Fibroblast of pulmonary artery (primary cell): ENCODE measurements around the gene TECR.
A peak's percentile ranks its signal among the peaks of the same experiment; 100 is the strongest.
"Not testable (repeated sequence)": the region's sequence is repeated elsewhere in the genome, so short reads cannot be mapped to it uniquely, and the experiment has no call there.

Experiments used
- DNase-seq: peaks from one replicate; pipeline ENCODE4 v3.0.0-alpha.2; 2010; ENCODE audit warnings: low read depth
- H3K4me3 ChIP-seq: replicated peaks from 2 replicates; pipeline ENCODE4 v1.5.1; 2011; ENCODE audit warnings: low read depth, mild to moderate bottlenecking, control low read depth, low read length, moderate library complexity
- TF ChIP-seq, protein P1 (sequence below): IDR thresholded peaks from 2 replicates; pipeline ENCODE4 v1.5.1; 2011; ENCODE audit warnings: mild to moderate bottlenecking, control low read depth, low read length, inconsistent platforms; ENCODE audit errors: missing control alignments

The TECR gene

DNA sequence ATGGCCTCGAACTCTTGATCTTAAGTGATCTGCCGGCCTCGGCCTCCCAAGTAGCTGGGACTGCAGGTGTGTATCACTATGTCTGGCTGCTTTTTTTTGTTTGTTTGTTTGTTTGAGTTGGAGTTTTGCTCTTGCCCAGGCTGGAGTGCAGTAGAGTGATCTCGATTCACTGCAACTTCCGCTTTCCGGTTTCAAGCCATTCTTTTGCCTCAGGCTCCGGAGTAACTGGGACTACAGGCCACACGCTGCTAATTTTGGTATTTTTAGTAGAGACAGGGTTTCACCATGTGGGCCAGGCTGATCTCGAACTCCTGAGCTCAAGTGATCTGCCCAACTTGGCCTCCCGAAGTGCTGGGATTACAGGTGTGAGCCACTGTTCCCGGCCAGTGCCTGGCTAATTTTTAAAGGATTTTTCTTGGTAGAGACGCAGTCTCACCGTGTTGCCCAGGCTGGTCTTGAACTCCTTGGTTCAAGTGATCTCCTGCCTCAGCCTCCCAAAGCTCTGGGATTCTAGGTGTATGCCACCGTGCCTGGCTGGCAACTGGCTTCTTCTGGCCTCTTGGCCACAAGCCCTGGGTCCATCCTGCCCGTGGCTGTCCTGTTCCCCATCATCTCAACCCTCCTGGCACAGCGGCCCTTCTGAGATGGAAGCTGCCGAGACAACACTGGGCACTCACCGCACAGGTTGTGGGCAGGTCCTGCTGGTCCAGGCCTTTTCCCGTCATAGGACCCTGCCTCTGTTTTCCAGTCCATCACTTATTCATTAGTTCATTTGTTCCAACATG, 11.5 kb downstream of the TECR start:
- no peak overlapping the region for H3K4me3 ChIP-seq
- no peak for DNase-seq

DNA sequence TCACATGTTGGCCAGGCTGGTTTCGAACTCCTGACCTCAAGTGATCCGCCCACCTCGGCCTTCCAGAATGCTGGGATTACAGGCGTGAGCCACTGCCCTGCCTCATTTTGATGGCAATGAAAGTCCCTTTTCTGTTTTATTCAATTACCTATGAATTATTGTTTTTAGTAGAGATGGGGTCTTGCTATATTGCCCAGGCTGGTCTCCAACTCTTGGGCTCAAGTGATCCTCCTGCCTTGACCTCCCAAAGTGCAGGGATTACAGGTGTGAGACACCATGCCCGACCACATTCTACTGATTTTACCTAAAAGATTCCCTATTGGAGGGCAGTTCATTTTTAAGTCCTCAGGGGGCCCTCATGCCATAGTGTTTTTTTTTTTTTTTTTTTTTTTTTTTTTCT, 12.6 kb downstream of the TECR start:
- H3K4me3 ChIP-seq, DNase-seq: not testable (repeated sequence)

More for the DNA sequence above, 11.5 kb downstream of the TECR start:
- TF ChIP-seq, protein P1, sequence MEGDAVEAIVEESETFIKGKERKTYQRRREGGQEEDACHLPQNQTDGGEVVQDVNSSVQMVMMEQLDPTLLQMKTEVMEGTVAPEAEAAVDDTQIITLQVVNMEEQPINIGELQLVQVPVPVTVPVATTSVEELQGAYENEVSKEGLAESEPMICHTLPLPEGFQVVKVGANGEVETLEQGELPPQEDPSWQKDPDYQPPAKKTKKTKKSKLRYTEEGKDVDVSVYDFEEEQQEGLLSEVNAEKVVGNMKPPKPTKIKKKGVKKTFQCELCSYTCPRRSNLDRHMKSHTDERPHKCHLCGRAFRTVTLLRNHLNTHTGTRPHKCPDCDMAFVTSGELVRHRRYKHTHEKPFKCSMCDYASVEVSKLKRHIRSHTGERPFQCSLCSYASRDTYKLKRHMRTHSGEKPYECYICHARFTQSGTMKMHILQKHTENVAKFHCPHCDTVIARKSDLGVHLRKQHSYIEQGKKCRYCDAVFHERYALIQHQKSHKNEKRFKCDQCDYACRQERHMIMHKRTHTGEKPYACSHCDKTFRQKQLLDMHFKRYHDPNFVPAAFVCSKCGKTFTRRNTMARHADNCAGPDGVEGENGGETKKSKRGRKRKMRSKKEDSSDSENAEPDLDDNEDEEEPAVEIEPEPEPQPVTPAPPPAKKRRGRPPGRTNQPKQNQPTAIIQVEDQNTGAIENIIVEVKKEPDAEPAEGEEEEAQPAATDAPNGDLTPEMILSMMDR: no peak

DNA sequence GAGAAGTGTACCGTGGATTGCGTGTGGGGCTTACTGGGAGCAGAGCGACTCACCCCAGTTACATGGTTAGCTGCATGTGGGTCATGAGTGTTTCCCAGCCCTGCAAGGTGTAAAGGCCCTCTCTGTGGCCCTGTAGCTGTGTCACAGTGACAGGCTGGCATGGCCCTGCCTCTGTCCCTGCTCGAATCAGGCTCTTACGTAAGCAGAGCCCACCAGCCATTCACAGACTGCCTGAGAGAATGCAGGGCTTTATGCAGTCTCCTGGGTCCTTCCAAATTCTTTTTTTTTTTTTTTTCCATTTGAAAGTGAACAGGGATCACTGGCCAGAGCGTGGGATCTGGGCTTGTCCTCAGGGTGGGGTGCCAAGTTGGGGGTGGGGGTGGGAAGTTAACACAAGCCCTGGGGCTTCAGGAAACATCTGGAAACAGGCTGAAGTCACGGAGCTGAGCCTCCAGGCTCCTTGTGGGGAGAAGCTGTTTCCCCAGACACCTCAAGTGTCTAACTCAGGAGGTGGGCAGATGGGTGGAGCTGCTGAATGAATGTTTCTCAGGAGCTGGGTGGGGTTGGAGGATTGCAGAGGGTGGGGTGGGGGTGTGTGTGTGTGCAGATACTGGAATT, 13.4 kb downstream of the TECR start:
- TF ChIP-seq, protein P1: no peak
- no peak overlapping the region for H3K4me3 ChIP-seq
- peak; percentile 30 for DNase-seq

DNA sequence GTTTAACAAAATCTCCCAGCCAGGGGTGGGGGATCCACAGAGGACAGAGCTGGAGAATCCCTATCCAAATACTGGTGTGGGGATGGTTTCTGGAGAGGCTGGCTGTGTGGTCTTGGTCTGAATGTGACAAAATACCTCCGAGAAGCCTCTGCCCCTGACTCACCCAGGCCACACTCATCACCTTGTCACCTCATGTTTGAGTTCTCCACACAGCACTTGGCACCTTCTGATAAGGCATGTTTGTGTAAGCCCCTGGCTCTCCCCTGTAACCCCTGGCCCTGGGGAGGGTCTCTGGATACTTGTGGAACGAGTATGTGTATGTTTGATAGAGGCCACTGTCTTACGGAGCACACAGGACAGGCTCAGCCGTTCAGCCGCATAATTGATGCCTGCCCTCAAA, 14.7 kb downstream of the TECR start:
- DNase-seq: no peak
- no peak overlapping the region for H3K4me3 ChIP-seq
- TF ChIP-seq, protein P1: no peak

DNA sequence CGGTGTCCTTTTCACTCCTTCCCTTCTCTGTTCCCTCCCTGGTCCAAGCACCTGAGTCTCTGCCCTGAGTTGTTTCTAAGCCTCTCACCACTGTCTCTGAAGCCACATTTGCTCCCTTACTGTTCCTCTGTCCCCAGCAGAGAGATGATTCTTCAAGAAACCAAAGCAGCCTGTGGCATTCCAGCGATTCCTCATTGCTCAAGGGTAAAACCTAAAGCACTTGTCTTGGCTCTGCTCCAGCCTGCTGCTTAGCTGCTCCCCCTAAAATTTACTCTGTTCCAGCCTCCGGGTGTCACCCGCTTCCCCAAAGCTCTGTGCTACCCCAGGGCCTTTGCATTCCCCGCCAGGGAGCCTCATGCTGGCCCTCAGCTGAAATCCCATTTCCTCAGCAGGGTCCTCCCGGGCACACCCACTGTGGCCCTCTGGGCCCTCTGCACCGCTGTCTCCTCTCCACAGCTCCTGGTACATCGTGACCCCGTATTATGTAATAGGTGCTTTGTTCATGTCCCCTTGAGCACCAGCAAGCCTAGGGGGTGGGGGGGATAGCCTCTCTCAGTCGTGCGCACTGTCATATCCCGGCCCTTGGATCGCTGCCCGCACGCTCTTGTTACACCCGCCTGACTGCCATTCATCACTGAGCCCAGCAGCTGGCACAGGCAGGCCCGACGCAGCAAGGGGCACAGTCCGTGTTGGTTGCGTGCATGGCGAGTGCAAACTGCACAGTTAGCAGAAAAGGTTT, 15.8 kb downstream of the TECR start:
- no peak for DNase-seq
- H3K4me3 ChIP-seq: no peak overlapping the region
- TF ChIP-seq, protein P1: no peak

DNA sequence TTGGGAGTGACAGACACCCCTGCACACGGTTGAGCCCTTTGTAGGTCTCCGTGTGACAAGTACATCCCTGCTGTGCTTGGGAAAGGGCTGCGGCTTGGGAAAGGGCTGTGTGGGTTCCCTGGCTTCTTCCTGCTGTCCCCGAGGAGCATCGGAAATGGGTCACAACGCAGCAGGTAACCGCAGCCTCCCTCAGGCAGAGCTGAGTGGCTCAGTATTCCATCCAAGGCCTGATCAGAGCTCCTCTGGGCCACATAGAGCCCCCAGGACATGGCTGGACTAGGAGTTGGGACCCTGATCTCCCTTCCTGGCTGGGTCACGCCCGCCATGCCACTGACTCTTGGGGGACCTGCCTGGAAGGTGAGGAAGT, 16.3 kb downstream of the TECR start:
- no peak overlapping the region for H3K4me3 ChIP-seq
- DNase-seq: no peak
- TF ChIP-seq, protein P1: no peak

DNA sequence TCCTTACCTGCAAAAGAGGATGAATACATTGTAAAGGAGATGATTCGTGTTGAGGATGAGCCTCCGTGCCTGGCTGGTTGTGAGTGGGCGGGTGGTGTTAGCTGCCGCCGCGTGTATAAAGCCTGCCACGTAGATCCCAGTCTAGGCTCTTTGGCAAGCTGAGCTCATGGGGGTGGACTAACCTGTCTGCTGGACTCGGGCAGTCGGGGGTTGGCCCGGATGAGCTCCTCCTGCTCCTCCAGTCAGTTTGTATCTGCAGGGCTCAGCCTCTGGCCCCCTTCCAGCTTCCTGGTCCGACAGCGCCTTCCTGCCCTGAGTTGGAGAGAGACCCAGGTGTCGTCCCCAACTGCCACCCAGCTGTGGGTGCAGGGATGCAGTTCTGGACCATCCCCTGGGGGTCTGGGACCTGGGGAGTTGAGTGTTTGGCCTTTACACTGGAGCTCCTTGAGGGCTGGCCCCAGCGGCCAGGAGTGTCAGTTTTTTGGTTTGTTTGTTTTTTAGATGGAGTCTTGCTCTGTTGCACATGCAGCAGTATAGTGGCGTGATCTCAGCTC, 20.9 kb downstream of the TECR start:
- TF ChIP-seq, protein P1: no peak
- H3K4me3 ChIP-seq: no peak overlapping the region
- DNase-seq: no peak
